ENCODE results near the gene FER1L5. TPM values are rescaled to one million over a fixed set of nuclear protein-coding genes. Genes with fewer than 3 reads are reported as not detected.
A peak's percentile ranks its signal among the peaks of the same experiment; 100 is the strongest.

Gene FER1L5
- total RNA-seq, 1 experiment from 2014 or later = 0.07 TPM

DNA sequence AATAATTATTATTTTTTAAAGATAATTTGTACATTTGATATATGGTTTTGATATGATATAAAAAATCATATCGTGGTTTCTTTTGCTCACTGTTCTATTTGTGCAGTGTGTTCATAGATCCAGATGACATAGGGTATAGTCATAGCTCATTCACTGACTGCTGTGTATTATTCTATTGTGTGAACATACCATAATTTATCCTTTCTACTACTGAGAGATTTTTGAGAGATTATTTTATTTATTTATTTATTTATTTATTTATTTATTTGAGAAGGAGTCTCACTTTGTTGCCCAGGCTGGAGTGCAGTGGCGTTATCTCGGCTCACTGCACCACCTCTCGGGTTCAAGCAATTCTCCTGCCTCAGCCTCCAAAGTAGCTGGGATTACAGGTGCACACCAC lies 39.0 kb downstream of the FER1L5 start:
- CTCF ChIA-PET = no interaction called here
- H3K4me1 ChIP-seq = peaks cover 20% of the 10 kb centered on the region
- no TSS peak for BruUV-seq (replicated peaks)
- H3K27me3 ChIP-seq (replicated peaks; ENCODE audit: control insufficient read depth, insufficient read depth, low read length) = no peaks in the 10 kb centered on the region
- Mint-ChIP-seq H3K36me3 (ENCODE audit: insufficient read depth, unreplicated experiment) (no peaks in the 10 kb centered on the region), H3K9me3 (ENCODE audit: unreplicated experiment) (no peaks in the 10 kb centered on the region), H3K27me3 (ENCODE audit: insufficient read depth, unreplicated experiment) (no peaks in the 10 kb centered on the region), H3K4me3 (ENCODE audit: unreplicated experiment) (no peak overlapping the region), H3K4me1 (ENCODE audit: low read depth, unreplicated experiment) (peaks cover 15% of the 10 kb centered on the region), H3K27ac (ENCODE audit: unreplicated experiment) (no peak overlapping the region)
- POLR2A ChIA-PET = no interaction called here
- DNase-seq = no peak
- H3K36me3 ChIP-seq (ENCODE audit: control insufficient read depth, insufficient read depth, low read length) = no peaks in the 10 kb centered on the region
- TF ChIP-seq CTCF (IDR thresholded peaks at IDR 0.05; ENCODE audit: insufficient read depth in 1 of 2, low read depth in 1 of 2, low read length in 1 of 2, severe bottlenecking in 1 of 2, unreplicated experiment in 1 of 2) = no peak
- H3K9me3 ChIP-seq = no peaks in the 10 kb centered on the region
- intact Hi-C loops (cut with micrococcal nuclease; ENCODE audit: unreplicated experiment) = no loop called here
- H3K4me3 ChIP-seq (ENCODE audit: low read depth, low read length) = no peak overlapping the region

- Mint-ChIP-seq H3K36me3 (ENCODE audit: insufficient read depth, unreplicated experiment) (peaks cover 5% of the 10 kb centered on the region), H3K27me3 (ENCODE audit: insufficient read depth, unreplicated experiment) (no peaks in the 10 kb centered on the region), H3K4me1 (ENCODE audit: low read depth, unreplicated experiment) (peaks cover 15% of the 10 kb centered on the region), H3K27ac (ENCODE audit: unreplicated experiment) (no peak overlapping the region), H3K4me3 (ENCODE audit: unreplicated experiment) (no peak overlapping the region), H3K9me3 (ENCODE audit: unreplicated experiment) (no peaks in the 10 kb centered on the region)
- BruUV-seq (replicated peaks) = no TSS peak
- intact Hi-C loops (cut with micrococcal nuclease; ENCODE audit: unreplicated experiment) = no loop called here
- no peak for DNase-seq
- no peaks in the 10 kb centered on the region for H3K27me3 ChIP-seq (replicated peaks; ENCODE audit: control insufficient read depth, insufficient read depth, low read length)
- no peaks in the 10 kb centered on the region for H3K36me3 ChIP-seq (ENCODE audit: control insufficient read depth, insufficient read depth, low read length)
- H3K4me3 ChIP-seq (ENCODE audit: low read depth, low read length) = no peak overlapping the region
- H3K9me3 ChIP-seq = no peaks in the 10 kb centered on the region
- TF ChIP-seq CTCF (IDR thresholded peaks at IDR 0.05; ENCODE audit: insufficient read depth in 1 of 2, low read depth in 1 of 2, low read length in 1 of 2, severe bottlenecking in 1 of 2, unreplicated experiment in 1 of 2) = no peak
- H3K4me1 ChIP-seq = peaks cover 20% of the 10 kb centered on the region
- ChIA-PET CTCF (no interaction called here), POLR2A (no interaction called here)
Measured at GRCh38 chr2:96683307-96683706, 40.7 kb downstream of the FER1L5 start.

DNA sequence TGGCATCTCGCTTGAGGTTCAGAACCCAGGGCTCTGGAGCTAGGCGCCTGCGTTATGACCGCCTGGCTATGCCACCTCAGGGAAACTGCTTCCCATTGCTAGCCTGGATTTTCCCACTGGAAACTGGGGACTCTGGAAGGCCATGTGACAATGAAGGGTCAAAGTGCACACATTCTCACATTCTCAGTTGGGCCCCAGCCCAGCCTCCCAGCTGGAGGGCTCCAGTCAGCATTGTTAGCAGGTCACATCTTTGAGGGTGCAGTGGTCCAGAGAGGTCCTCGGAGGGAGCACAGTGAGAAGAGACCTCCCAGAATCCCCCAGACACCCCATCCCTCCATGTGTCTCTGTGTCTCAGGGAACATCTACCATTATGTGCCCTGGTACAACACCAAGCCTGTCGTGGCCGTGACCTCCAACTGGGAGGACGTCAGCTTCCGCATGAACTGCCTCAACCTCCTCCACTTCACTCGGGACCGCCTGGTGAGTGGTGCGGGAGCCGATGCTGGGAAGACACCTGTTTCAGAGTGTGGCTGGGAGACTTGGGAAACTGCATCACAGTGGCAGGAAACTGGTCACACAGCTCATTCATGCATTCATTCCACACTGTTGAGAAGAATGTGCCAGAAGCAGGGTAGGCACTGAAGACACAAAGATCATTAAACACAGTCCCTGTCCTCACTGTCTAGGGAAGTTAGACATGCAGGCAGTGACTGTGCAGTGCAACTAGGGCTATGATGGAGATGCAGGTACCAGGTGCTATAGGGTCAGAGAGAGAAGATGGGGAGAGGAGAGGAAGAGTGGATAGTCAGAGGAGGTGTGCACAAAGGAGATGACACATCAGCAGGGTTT lies 41.6 kb downstream of the FER1L5 start:
- Histone ChIP-seq H3K27me3 (replicated peaks; ENCODE audit: control insufficient read depth, insufficient read depth, low read length) (no peaks in the 10 kb centered on the region), H3K4me3 (ENCODE audit: low read depth, low read length) (no peak overlapping the region), H3K4me1 (peaks cover 20% of the 10 kb centered on the region), H3K36me3 (ENCODE audit: control insufficient read depth, insufficient read depth, low read length) (no peaks in the 10 kb centered on the region), H3K9me3 (no peaks in the 10 kb centered on the region)
- peak in 1 of 2 experiments; percentile 21 for DNase-seq
- no peak overlapping the region for H3K27ac Mint-ChIP-seq (ENCODE audit: unreplicated experiment)
- ChIA-PET CTCF (no interaction called here), POLR2A (no interaction called here)
- H3K4me3 Mint-ChIP-seq (ENCODE audit: unreplicated experiment) = no peak overlapping the region
- H3K27me3 Mint-ChIP-seq (ENCODE audit: insufficient read depth, unreplicated experiment) = no peaks in the 10 kb centered on the region
- H3K9me3 Mint-ChIP-seq (ENCODE audit: unreplicated experiment) = no peaks in the 10 kb centered on the region
- no TSS peak for BruUV-seq (replicated peaks)
- intact Hi-C loops (cut with micrococcal nuclease; ENCODE audit: unreplicated experiment) = no loop called here
- H3K4me1 Mint-ChIP-seq (ENCODE audit: low read depth, unreplicated experiment) = peaks cover 15% of the 10 kb centered on the region
- peaks cover 5% of the 10 kb centered on the region for H3K36me3 Mint-ChIP-seq (ENCODE audit: insufficient read depth, unreplicated experiment)
- no peak for TF ChIP-seq CTCF (IDR thresholded peaks at IDR 0.05; ENCODE audit: insufficient read depth in 1 of 2, low read depth in 1 of 2, low read length in 1 of 2, severe bottlenecking in 1 of 2, unreplicated experiment in 1 of 2)

All from Caco-2 (cell line).